Kidney glomerular epithelial cell (primary cell): ENCODE results near the gene FOSB.
A peak's percentile ranks its signal among the peaks of the same experiment; 100 is the strongest.

Source experiments
- DNase-seq: peaks from one replicate; lab custom pipeline; 2025; lab: John Stamatoyannopoulos, UW

Gene FOSB

GRCh38 chr19:45442778-45443461, 24.9 kb upstream of the FOSB start:
- DNase-seq: no peak

- DNase-seq: peak; percentile 83
Measured at GRCh38 chr19:45443462-45444317, 24.1 kb upstream of the FOSB start.

- DNase-seq: peak; percentile 40
Measured at GRCh38 chr19:45444318-45445041, 23.3 kb upstream of the FOSB start.

GRCh38 chr19:45445139-45445538, 22.7 kb upstream of the FOSB start:
- DNase-seq: no peak

GRCh38 chr19:45446295-45446694, 21.5 kb upstream of the FOSB start:
- DNase-seq: peak; percentile 22

- no peak for DNase-seq
Measured at GRCh38 chr19:45446944-45447343, 20.9 kb upstream of the FOSB start.

- no peak for DNase-seq
Measured at GRCh38 chr19:45448425-45448756, 19.4 kb upstream of the FOSB start.

GRCh38 chr19:45448887-45449299, 18.9 kb upstream of the FOSB start:
- DNase-seq: no peak

- no peak for DNase-seq
Measured at GRCh38 chr19:45450012-45450333, 17.8 kb upstream of the FOSB start.

- peak; percentile 52 for DNase-seq
Measured at GRCh38 chr19:45451131-45451849, 16.5 kb upstream of the FOSB start.

- DNase-seq: no peak
Measured at GRCh38 chr19:45451850-45452387, 15.9 kb upstream of the FOSB start.

GRCh38 chr19:45455707-45456499, 11.9 kb upstream of the FOSB start:
- DNase-seq: peak; percentile 95

GRCh38 chr19:45456500-45456815, 11.3 kb upstream of the FOSB start:
- DNase-seq: no peak

GRCh38 chr19:45457776-45458175, 10.0 kb upstream of the FOSB start:
- no peak for DNase-seq

- DNase-seq: no peak
Measured at GRCh38 chr19:45460807-45461347, 6.9 kb upstream of the FOSB start.

GRCh38 chr19:45462174-45462573, 5.6 kb upstream of the FOSB start:
- DNase-seq: no peak

GRCh38 chr19:45463241-45463640, 4.6 kb upstream of the FOSB start:
- no peak for DNase-seq

- no peak for DNase-seq
Measured at GRCh38 chr19:45464274-45464673, 3.5 kb upstream of the FOSB start.

- DNase-seq: no peak
Measured at GRCh38 chr19:45464852-45465441, 2.8 kb upstream of the FOSB start.

GRCh38 chr19:45467115-45467455, 711 bp upstream of the FOSB start:
- DNase-seq: no peak

- DNase-seq: no peak
Measured at GRCh38 chr19:45468159-45468651, 409 bp downstream of the FOSB start.
